ENCODE data around the gene EPHB2.

- TF ChIP-seq, protein P1, sequence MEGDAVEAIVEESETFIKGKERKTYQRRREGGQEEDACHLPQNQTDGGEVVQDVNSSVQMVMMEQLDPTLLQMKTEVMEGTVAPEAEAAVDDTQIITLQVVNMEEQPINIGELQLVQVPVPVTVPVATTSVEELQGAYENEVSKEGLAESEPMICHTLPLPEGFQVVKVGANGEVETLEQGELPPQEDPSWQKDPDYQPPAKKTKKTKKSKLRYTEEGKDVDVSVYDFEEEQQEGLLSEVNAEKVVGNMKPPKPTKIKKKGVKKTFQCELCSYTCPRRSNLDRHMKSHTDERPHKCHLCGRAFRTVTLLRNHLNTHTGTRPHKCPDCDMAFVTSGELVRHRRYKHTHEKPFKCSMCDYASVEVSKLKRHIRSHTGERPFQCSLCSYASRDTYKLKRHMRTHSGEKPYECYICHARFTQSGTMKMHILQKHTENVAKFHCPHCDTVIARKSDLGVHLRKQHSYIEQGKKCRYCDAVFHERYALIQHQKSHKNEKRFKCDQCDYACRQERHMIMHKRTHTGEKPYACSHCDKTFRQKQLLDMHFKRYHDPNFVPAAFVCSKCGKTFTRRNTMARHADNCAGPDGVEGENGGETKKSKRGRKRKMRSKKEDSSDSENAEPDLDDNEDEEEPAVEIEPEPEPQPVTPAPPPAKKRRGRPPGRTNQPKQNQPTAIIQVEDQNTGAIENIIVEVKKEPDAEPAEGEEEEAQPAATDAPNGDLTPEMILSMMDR (IDR thresholded peaks at IDR 0.05), result no peak
- TF ChIP-seq POLR2A (IDR thresholded peaks at IDR 0.05), result no peak
Measured at GRCh38 chr1:22853651-22854185, 143.1 kb downstream of the EPHB2 start.
